ENCODE results near the gene ARMC8.

Gene ARMC8

GRCh38 chr3:138200424-138200823 lies 13.3 kb downstream of the ARMC8 start:
- no peak for DNase-seq

- DNase-seq = no peak
These were observed 16.0 kb downstream of the ARMC8 start for GRCh38 chr3:138202945-138203701.

GRCh38 chr3:138203938-138204337 lies 16.8 kb downstream of the ARMC8 start:
- no peak for DNase-seq

GRCh38 chr3:138205527-138205926 lies 18.4 kb downstream of the ARMC8 start:
- no peak for DNase-seq

GRCh38 chr3:138206196-138206595 lies 19.1 kb downstream of the ARMC8 start:
- DNase-seq = no peak

GRCh38 chr3:138210528-138210927 lies 23.4 kb downstream of the ARMC8 start:
- no peak for DNase-seq

GRCh38 chr3:138213398-138214085 lies 26.4 kb downstream of the ARMC8 start:
- DNase-seq = no peak

- DNase-seq = no peak
These were observed 32.2 kb downstream of the ARMC8 start for GRCh38 chr3:138219255-138219654.

GRCh38 chr3:138220242-138220641 lies 33.1 kb downstream of the ARMC8 start:
- no peak for DNase-seq

- no peak for DNase-seq
These were observed 33.7 kb downstream of the ARMC8 start for GRCh38 chr3:138220788-138221187.

- no peak for DNase-seq
These were observed 35.2 kb downstream of the ARMC8 start for GRCh38 chr3:138222131-138222941.

- no peak for DNase-seq
These were observed 35.8 kb downstream of the ARMC8 start for GRCh38 chr3:138222942-138223287.

GRCh38 chr3:138227650-138228049 lies 40.5 kb downstream of the ARMC8 start:
- no peak for DNase-seq

- DNase-seq = no peak
These were observed 43.4 kb downstream of the ARMC8 start for GRCh38 chr3:138230525-138230924.

GRCh38 chr3:138232705-138233364 lies 45.7 kb downstream of the ARMC8 start:
- no peak for DNase-seq

GRCh38 chr3:138234401-138235179 lies 47.5 kb downstream of the ARMC8 start:
- no peak for DNase-seq

- no peak for DNase-seq
These were observed 51.6 kb downstream of the ARMC8 start for GRCh38 chr3:138238711-138239110.

GRCh38 chr3:138241061-138241460 lies 54.0 kb downstream of the ARMC8 start:
- DNase-seq = no peak

GRCh38 chr3:138241676-138242075 lies 54.6 kb downstream of the ARMC8 start:
- DNase-seq = no peak

- no peak for DNase-seq
These were observed 55.4 kb downstream of the ARMC8 start for GRCh38 chr3:138242466-138242865.

- DNase-seq = no peak
These were observed 57.9 kb downstream of the ARMC8 start for GRCh38 chr3:138245026-138245425.

GRCh38 chr3:138249636-138250035 lies 62.5 kb downstream of the ARMC8 start:
- DNase-seq = no peak
